Mammary epithelial cell (primary cell): ENCODE results near the gene SPAG16.

ENCODE experiments used
- EZH2 ChIP-seq: IDR thresholded peaks from 2 replicates; pipeline ENCODE4 v1.6.1; 2012; ENCODE audit warnings: low read length, inconsistent platforms, borderline replicate concordance
- TF ChIP-seq, protein P1 (sequence below), 2 donors: IDR thresholded peaks in 1 of 2; conservative IDR thresholded peaks in 1 of 2; 2 replicates each; pipeline ENCODE4 v1.5.1; 2011 to 2012; ENCODE audit warnings: inconsistent platforms in 2 of 2, low read length in 2 of 2, mild to moderate bottlenecking in 2 of 2, control low read depth in 1 of 2, low read depth in 1 of 2; ENCODE audit not compliant: insufficient read depth in 1 of 2; ENCODE audit errors: extremely low read depth in 1 of 2

DNA sequence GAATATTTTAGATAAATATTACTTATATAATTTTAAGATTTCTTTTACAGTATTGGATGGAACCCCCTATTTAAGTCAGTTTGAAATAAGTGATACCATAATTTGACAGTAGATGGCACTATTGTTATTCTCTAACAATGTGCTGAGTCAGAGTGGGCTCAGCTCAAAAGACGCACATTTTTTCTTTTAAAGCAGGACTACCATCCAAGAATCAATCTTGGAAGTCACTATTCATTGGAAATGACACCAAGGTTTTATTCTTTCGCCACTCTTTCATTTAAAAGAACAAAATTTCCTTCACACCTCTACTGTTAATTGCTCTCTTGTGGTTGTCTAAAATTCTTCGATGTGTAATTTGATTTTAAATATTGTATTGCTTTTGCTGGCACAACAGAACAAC is 32.6 kb upstream of the SPAG16 start:
- TF ChIP-seq EZH2: no peak
- TF ChIP-seq, protein P1, sequence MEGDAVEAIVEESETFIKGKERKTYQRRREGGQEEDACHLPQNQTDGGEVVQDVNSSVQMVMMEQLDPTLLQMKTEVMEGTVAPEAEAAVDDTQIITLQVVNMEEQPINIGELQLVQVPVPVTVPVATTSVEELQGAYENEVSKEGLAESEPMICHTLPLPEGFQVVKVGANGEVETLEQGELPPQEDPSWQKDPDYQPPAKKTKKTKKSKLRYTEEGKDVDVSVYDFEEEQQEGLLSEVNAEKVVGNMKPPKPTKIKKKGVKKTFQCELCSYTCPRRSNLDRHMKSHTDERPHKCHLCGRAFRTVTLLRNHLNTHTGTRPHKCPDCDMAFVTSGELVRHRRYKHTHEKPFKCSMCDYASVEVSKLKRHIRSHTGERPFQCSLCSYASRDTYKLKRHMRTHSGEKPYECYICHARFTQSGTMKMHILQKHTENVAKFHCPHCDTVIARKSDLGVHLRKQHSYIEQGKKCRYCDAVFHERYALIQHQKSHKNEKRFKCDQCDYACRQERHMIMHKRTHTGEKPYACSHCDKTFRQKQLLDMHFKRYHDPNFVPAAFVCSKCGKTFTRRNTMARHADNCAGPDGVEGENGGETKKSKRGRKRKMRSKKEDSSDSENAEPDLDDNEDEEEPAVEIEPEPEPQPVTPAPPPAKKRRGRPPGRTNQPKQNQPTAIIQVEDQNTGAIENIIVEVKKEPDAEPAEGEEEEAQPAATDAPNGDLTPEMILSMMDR (conservative IDR thresholded peaks at IDR 0.05 in 1 of 2, IDR thresholded peaks at IDR 0.05 in 1 of 2; ENCODE audit: extremely low read depth in 1 of 2, insufficient read depth in 1 of 2, low read depth in 1 of 2, low read length in 2 of 2): peak; percentile 27 to 57
